NCI-H2227 (cell line): ENCODE measurements around the gene NMRK1.

Experiments used
- DNase-seq: peaks from one replicate; lab custom pipeline; 2025; ENCODE audit not compliant: unreplicated experiment; lab: John Stamatoyannopoulos, UW

Gene NMRK1

GRCh38 chr9:75063556-75064305, 24.2 kb downstream of the NMRK1 start:
- no peak for DNase-seq

- no peak for DNase-seq
These were observed 26.8 kb downstream of the NMRK1 start for GRCh38 chr9:75061169-75061568.

- DNase-seq, result no peak
These were observed 33.5 kb downstream of the NMRK1 start for GRCh38 chr9:75054368-75055001.

GRCh38 chr9:75053869-75054268, 34.1 kb downstream of the NMRK1 start:
- DNase-seq, result no peak

- DNase-seq, result no peak
These were observed 36.7 kb downstream of the NMRK1 start for GRCh38 chr9:75051285-75051684.

- no peak for DNase-seq
These were observed 40.4 kb downstream of the NMRK1 start for GRCh38 chr9:75047506-75047905.

- DNase-seq, result no peak
These were observed 41.1 kb downstream of the NMRK1 start for GRCh38 chr9:75046725-75047345.

GRCh38 chr9:75041041-75041440, 46.9 kb downstream of the NMRK1 start:
- no peak for DNase-seq

GRCh38 chr9:75039801-75040200, 48.2 kb downstream of the NMRK1 start:
- no peak for DNase-seq

GRCh38 chr9:75039009-75039408, 48.9 kb downstream of the NMRK1 start:
- no peak for DNase-seq

- no peak for DNase-seq
These were observed 51.2 kb downstream of the NMRK1 start for GRCh38 chr9:75036793-75037192.

- no peak for DNase-seq
These were observed 54.0 kb downstream of the NMRK1 start for GRCh38 chr9:75033791-75034473.

- DNase-seq, result peak; percentile 60
These were observed 60.5 kb downstream of the NMRK1 start for GRCh38 chr9:75027187-75028107.

- no peak for DNase-seq
These were observed 64.1 kb downstream of the NMRK1 start for GRCh38 chr9:75023846-75024245.

GRCh38 chr9:75019654-75020053, 68.3 kb downstream of the NMRK1 start:
- DNase-seq, result no peak

- DNase-seq, result no peak
These were observed 68.9 kb downstream of the NMRK1 start for GRCh38 chr9:75019022-75019421.

- DNase-seq, result no peak
These were observed 70.6 kb downstream of the NMRK1 start for GRCh38 chr9:75017378-75017777.

GRCh38 chr9:75013735-75014134, 74.2 kb downstream of the NMRK1 start:
- DNase-seq, result no peak
